Stimulated activated CD4-positive, alpha-beta T cell treated with anti-CD3 and anti-CD28 coated beads, TNF-alpha, amount 100 ng/mL, for 48 hours (primary cell): ENCODE data around the gene HSPB1.
"Not testable (repeated sequence)": the region's sequence is repeated elsewhere in the genome, so short reads cannot be mapped to it uniquely, and the experiment has no call there.

Experiments used
- DNase-seq, 3 donors: peaks; one replicate each; pipeline ENCODE4 v3.0.0-alpha.2; 2020; ENCODE audit warnings: low read depth in 3 of 3

The HSPB1 gene

DNA sequence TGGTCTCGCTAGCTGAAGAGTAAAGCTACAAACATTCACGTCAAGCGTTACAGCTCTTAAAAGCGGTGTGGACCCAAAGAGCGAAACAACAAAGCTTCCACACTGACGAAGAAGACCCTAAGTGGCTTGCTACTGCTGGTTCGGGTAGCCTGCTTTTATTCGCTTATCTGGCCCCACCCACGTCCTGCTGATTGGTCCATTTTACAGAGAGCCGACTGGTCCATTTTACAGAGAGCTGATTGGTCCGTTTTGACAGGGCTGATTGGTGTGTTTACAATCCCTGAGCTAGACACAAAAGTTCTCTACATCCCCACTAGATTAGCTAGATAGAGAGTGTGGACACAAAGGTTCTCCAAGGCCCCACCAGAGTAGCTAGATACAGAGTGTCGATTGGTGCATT, 6.4 kb downstream of the HSPB1 start:
- not testable (repeated sequence) for DNase-seq

DNA sequence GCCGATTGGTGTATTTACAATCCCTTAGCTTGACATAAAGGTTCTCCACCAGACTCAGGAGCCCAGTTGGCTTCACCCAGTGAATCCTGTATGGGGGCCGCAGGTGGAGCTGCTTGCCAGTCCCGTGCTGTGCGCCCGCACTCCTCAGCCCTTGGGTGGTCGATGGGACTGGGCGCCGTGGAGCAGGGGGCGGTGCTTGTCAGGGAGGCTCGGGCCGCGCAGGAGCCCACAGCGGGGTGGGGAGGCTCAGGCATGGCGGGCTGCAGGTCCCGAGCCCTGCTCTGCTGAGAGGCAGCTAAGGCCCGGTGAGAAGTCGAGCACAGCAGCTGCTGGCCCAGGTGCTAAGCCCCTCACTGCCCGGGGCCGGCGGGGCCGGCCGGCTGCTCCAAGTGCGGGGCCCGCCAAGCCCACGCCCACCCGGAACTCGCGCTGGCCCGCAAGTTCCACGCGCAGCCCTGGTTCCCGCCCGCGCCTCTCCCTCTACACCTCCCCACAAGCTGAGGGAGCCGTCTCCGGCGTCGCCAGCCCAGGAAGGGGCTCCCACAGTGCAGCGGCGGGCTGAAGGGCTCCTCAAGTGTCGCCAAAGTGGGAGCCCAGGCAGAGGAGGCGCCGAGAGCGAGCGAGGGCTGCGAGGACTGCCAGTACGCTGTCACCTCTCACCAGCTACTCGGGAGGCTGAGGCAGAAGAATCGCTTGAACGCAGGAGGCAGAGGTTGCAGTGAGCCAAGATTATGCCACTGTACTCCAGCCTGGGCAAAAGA, 7.0 kb downstream of the HSPB1 start:
- DNase-seq = not testable (repeated sequence)

DNA sequence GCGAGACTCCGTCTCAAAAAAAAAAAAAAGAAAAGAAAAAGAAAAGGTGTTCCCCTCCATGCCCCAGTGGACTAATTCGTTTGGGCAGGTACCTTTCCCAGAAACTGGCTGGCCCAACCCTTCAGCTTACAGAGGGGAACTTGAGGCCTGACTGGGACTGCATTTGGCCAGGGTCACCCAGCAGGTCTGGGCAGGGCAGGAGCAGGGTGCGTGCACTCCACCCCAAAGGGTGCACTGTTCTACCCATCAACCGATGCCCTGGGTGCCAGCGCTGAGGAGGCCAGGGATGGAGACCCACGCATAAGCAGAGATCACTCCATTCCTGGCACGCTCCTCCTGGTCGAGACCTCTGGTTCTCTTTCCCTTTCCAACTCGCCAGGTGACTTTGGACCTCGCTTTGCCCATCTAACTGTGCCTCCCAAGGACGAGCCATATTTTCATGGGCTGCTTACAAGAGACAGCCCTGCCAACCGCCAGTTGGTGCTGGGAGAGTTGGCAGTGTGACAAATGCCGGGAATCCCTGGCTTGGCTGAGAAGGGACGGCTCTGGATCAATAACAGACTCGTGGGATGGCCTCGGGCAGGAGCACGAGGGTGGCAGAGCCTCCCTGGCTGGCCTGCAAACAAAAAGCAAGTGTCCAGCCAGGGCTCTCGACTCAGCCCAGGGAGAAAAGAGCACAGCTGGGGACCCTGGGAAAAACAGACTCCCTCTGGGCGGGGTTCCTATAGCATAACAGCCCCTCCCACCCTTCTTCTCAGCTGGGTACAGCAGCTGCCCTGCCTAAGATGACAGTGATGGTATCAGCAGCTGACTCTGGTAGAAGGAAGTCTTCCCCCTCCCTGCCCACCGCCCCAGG, 7.9 kb downstream of the HSPB1 start:
- DNase-seq = no peak

DNA sequence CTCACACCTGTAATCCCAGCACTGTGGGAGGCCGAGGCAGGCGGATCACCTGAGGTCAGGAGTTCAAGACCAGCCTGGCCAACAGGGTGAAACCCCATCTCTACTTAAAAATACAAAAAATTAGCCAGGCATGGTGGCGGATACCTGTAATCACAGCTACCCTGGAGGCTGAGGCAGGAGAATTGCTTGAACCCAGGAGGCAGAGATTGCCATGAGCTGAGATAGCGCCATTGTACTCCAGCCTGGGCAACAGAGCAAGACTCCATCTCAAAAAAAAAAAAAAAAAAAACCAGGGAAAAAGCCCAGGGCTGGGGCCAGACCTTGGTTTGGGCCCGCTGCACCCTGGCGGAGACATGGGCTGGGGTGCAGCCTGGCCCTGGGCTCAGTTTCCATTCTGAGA, 9.4 kb downstream of the HSPB1 start:
- not testable (repeated sequence) for DNase-seq

DNA sequence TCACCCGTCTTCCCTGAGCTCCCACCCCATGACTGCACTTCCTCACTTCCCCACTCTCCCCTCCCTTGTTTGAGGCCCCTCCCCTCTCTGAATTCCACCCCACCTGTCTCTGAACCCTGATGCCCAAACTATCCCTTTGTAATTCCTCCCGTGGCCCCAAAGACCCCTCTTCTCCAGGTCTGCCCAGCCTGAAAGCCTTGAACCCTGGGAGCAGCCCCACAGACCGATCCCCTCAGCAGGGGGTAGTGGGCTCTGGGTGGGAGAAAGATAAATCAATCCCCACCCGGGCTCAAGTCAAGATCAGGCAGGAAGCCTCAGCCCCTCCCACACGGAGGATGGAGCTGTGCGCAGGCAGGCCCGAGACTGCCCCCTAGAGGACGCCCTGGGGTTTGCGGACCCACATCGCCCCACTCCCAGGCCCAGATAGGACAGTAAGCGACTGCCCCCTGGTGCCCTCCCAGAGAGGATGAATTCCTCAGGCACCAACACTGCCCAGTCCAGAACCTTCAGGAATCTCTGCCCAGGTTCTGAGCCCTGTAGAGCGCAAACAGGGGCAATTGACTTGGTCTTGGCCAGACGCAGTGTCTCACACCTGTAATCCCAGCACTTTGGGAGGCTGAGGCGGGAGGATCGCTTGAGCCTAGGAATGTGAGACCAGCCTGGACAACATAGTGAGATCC, 11.7 kb downstream of the HSPB1 start:
- peak; percentile 91 to 97 (median 96) for DNase-seq

DNA sequence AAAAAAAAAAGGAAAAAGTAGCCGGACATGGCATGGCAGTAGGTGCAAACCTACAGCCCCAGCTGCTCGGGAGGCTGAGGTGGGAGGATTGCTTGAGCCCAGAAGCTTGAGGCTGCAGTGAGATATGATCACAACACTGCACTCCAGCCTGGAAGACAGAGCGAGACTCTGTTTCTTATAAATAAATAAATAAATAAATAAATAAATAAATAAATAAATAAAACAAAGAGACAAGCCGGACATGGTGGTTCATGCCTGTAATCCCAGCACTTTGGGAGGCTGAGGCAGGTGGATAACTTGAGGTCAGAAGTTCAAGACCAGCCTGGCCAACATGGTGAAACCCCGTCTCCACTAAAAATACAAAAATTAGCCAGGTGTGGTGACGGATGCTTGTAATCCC, 12.3 kb downstream of the HSPB1 start:
- DNase-seq = not testable (repeated sequence)

DNA sequence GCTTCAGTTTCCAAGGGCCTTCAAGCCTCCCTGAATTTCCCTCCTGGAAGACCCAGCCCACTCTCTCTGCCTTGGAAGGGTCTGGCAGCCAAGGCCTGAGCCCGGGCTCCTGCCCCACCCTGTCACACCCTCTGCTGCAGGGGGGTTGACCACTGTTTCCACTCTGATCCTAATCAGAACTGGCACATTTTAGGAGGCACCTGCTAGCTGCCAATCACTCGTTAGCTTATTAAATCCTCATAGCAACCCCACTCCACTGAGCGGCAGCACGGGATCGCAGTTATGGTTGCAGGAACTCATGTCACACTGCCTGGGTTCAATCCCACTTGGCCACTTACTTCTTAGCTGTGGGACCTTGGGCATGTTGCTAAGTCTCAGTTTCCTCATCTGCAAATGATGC, 12.9 kb downstream of the HSPB1 start:
- no peak for DNase-seq

DNA sequence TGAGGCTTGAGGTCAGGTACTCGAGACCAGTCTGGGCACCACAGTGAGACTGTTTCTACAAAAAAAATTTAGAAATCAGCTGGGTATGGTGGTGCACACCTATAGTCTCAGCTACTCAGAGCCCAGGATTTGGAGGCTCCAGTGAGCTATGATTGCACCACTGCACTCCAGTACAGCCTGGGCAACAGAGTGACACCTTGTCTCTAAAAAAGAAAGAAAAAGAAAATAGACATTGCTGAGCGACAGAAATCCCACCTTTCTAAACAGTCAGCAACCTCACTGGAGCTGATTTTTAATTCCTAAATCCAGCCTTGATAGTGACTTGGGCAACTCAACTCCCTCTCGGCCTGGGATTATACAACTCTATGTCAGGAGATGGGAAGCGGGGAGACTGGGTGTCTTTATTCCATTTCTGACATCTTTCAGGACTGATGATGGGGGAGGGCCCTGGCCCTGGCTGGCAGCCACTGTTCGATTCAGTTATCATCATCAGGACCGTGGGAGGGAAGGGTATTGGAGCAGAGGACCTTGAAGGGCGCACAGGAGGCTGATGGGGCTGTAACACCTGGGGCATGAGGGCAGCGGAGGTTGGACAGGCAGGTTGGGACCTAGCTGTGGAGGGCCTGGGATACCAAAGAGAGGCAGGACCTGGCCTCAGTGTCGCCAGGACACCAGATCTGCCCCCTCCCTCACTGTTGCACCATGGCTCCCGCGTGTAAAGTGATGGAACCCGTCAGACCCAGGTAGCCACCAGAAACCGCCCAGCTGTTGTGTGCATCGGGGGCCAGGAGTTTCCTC, 14.7 kb downstream of the HSPB1 start:
- no peak for DNase-seq

DNA sequence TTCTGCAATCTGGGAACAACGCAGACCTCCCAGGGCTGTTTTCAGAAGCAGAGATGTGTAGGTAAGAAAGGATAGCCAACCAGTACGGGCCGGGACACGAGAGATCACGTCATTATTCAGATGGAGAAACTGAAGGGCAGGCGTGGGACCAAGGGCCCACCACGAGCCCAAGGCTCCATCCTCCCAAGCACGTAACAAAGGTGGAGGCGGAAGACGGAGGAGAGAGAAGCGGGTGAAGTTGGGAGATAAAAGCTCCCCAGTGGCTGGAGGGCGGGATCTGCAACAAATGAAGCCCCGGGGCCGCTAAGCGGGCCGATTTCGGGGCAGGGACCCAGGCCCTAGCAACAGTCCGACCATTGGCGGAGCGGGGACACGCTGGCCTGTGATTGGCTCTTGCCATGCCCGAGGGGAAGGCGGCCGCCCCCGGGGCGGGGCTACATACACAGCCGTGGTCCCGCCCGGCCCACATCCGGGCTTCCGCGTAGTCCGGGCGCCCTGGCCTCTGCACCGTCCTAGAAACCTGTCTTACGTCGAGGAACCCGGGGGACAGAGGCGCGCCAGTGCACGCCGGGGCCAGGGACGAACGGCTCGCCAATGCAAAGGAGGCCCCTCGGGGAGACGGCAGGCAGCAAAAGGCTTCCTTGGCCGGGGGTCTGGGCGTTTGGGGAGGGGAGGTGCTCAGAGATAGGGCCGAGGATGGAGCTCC, 15.5 kb downstream of the HSPB1 start:
- peak; percentile 89 to 92 (median 92) for DNase-seq

DNA sequence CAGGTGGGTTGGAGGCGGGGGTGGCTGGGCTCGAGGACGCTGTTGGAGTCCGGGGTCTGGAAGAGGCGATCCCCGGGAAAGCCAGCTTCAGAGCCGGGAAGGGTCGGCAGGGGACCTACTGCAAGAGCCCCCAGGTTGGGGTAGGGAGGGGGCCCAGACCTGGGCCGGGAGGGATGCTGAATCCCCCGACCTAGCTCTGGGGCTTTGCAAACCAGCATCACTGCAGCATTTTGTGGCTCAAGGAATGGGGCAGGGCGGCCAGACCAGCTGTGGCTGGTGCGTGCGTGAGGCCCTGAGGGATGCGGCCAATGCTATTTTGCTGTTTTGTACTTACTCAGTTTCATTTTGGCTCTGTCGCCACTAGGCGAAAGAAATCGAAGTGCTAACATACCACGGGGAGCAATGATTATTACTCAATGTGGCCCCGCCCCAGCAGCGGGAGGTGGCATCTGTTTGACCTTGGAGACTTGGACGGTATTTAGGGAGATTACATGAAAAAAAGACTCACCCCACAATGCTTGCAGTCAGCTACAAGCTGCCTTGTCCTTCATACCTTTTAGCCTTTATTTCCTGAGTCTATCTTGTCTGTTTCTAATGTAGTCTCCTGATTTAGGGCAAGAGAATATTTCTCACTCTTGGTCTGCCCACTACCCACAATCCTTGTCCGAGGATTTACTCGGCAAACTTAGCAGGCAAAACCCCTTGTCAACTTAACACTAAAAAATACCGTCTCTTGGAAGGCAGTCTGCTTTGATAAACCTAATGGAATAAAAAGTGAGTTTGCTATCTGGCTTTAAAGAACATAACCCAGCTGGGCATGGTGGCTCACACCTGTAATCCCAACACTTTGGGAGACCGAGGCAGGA, 16.2 kb downstream of the HSPB1 start:
- peak in 2 of 3 donors; percentile 53 to 65 for DNase-seq

DNA sequence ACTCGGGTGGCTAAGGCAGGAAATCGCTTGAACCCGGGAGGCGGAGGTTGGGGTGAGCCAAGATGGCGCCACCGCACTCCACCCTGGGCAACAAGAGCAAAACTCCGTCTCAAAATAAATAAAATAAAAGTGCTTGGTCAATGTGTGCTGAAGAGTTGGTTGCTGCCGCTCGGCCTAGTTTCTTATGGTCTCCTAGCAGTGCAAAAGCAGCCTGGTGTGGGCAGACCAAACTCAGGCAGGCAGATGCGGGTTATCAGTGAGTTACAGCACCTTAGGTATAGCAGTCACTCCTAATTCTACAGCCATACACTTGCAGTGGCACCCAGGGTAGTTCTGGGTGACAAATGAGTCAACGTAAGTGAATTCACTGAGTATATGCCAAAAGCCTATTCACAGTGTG, 22.6 kb downstream of the HSPB1 start:
- DNase-seq = no peak

DNA sequence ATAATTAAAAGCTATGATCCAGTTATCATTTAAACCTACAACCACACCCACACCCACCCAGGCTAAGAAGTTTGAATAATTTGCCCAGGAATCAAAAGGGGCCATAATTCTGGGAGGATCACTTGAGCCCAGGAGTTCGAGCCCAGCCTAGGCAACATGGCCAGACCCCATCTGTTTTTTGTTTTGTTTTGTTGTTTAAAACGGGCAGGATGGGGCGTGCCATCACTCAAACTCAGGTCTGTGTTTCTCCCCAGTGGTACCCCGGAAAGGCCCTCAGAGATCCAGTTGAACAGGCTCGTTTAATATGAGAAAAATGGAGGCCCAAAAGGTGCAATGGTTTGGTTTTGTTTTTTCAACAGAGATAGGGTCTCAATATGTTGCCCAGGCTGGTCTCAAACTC, 23.3 kb downstream of the HSPB1 start:
- no peak for DNase-seq

DNA sequence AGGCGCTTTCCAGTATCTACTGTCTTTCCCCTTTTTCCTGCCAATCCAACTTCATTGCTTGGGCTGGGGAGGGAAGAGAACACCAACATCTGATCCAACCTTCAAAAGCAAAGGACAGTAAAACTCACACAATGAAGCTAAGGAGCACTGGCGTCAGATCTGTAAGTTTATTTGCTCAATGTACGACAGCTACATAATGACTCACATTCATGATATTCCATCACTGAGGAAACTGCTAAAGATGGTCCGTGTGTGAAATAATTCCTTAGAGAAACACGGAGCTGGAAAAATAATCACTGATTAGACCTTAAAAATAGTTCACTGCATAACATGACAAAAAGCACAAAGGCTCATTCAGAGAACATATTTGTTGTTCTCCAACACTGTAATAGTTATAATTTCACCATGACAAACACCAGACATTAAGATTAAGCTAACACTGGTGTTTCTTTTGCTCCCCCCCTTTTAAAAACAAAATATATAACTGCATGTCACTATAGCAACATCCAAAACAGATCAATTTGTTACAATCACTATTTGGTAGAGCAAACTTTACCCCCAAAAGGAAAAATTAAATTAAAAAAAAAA, 24.3 kb downstream of the HSPB1 start:
- no peak for DNase-seq

DNA sequence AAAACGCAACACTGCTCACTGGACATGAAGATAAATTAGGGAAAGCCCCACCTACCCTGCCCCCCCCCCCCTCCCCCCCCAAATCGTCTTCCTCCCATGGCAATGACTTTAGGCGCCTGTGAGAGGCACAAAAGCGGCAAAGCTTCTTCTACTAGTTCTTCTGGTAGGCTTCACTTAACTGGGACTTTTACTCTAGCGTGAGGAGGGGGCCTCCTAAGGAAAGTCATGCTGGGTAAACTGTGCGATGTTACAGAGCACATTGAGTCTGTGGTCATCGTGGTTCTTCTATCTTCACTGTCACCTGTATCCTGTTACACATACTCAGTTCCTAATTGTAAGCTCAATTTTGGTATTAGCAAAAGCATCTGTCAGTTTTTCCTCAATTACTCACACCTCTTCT, 25.1 kb downstream of the HSPB1 start:
- no peak for DNase-seq

DNA sequence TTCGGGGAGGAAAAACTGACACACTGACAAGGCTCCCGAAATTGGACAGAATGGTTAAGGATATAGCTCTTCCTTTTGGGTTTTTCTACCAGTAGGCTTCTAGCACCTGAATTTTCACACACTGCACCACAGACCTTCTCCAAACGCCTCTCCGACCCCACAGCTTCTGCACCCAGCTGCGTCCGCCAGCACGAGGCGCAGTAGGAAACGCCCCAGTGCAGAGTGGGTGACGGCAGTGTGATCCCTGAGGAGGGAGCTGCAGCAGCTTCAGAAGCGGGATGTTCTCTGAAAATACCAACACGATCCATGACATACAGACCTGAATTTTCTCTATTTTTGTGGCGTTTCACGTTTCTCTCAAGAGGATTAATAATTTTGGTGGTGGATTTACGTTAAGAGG, 25.9 kb downstream of the HSPB1 start:
- DNase-seq = no peak

DNA sequence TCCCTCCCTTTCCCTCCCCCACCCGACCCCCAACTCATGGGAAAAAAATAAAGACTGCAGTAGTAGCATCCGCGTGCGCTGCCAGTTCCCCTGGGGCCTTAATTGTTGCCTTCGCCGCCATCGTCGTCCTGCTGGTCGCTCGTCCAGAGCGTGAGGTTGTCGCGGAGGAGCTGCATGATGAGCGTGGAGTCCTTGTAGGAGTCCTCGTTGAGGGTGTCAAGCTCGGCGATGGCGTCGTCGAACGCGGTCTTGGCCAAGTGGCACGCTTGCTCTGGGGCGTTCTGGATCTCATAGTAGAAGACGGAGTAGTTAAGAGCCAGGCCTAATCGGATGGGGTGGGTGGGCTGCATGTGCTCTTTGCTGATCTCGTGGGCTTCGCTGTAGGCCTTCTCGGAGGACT, 27.0 kb downstream of the HSPB1 start:
- DNase-seq = no peak

DNA sequence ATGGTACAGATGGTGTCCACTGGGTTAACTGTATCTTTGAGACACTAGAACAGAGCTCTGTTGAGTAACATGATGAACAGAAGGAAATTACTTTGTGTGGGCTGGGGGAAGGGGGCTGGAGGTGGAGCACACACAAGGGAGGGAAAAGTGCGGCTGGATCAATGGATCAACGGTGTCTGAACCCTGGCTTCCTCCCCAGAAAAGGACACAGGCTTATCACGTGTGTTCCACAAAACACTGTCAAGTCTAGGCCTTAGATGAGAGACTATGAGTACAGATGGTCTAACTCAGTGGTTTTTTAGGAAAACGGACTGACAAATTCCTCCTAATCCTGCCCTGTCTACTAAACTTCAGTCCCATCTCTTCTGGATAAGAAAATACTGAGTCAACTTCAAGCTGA, 27.8 kb downstream of the HSPB1 start:
- DNase-seq = no peak

DNA sequence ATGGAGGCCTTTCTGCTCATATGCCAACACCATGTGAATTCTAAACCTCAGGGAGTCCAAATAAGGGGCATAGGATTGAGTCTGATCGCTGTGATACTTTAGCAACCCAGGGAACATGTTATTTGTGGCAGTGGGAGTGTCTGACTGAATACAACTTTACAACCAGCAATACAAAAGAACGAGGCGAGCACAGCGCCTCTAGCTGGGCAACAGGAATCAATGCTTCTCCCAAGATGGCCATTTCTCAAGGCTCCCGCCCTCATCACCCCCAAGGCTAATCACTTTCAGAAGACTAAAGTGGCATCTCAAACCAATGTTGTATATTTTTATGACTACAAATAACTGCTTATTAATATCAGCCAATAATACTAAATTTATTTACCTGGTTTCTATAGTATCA, 28.2 kb downstream of the HSPB1 start:
- DNase-seq = no peak

DNA sequence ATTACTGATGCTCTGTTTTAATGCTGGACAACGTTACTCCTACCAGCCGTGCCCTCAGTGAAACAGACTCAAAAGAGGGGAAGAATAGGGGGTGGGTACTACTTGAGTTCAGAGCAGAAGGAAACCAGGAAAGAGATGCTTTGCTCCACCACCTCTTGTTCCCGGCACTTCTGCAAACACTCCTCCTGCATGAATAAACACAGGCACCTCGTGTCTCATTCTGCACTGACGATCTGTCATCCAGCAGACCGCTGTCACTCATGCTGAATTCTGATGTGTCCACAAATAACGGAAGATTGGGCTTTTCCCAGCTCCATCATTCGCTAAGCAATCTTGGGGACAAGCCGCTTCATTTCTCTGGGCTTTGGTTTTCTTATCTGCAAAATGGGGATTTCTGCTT, 29.6 kb downstream of the HSPB1 start:
- DNase-seq = no peak
